Measurements from ENCODE around the gene TM4SF20.

GRCh38 chr2:227322530-227323205 is 56.4 kb downstream of the TM4SF20 start:
- TF ChIP-seq CTCF (IDR thresholded peaks at IDR 0.05; ENCODE audit: low read length) (no peak), EZH2 (IDR thresholded peaks at IDR 0.05; ENCODE audit: borderline replicate concordance, low read length) (no peak)
